ENCODE measurements around the gene ALDOB. TPM values are rescaled to one million over a fixed set of nuclear protein-coding genes. Genes with fewer than 3 reads are reported as not detected.

Gene ALDOB
- under 1 TPM in 1 of 2 donors, not detected in 1; 0.24 TPM for total RNA-seq
- long read RNA-seq, donor 1 = 0 reads
- long read RNA-seq, donor 2 = 0 reads

DNA sequence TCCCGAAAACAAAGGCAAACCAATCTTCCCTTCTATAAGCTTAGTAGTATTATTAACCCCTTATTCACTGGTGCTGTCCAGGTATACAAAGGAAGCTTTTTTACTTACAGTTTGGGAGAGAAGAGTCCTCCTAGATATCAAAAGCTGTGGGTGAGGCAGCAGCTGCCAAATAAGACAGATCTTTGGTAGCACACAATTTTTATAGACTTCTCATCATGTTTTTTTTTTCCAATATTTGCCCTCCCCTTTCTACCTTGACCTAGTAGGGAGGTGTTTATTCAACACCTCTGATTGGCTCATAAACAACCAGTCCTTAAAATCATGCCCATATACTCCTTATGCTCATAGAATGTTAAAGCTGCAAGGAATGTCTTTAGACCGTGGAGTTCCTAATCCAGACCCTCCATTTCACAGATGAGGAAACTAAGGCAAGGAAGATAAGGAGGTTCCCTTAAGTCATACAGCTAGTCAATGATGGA lies at the start of gene ALDOB:
Gene ALDOB, minus strand, starts transcription at position 174 of the 479 bp plus-strand sequence. CDS start 4,887 bp downstream, outside the sequence.
- no peak for DNase-seq (ENCODE audit: low spot score)
- intact Hi-C loops (cut with DNase I) = no loop called here

DNA sequence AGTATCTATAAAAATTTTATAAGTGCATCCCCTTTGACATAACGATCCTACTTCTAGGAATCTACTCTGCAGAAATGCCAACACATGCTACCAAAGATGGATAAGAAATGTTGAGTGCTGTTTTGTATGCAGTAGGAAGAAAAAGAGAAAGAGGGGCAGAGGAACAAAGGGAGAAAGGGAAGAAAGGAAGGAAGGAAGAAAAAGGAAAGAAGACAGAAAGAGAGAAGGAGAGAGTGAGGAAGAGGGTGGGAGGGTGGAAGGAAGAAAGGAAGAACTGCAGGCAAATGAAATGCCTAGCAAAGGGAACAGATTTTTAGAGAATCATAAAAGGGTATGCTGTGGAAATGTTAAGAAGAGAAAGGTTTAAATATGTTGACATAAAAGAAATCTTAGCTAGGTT lies 48.5 kb upstream of the ALDOB start:
- no peak for DNase-seq (ENCODE audit: low spot score)
- intact Hi-C loops (cut with DNase I) = no loop called here

DNA sequence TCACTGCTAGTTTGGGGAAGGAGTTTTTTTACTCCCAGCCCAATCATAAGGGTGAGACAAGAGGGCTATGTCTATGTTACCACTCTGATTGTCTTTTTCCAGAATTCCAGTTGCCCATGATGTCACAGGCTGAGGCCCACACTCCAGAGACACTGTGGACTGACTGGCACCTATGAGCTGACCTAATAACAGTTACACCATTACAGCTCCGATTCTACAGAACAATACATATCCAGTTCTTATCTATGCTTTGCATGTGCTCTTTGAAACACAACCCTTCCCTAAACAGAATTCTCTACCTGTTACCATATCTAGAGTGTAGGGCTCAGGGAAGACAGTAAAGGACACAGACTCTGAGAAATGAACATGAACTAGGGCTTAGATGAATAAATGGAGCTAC lies 45.7 kb upstream of the ALDOB start:
- DNase-seq (ENCODE audit: low spot score) = no peak
- intact Hi-C loops (cut with DNase I) = no loop called here

DNA sequence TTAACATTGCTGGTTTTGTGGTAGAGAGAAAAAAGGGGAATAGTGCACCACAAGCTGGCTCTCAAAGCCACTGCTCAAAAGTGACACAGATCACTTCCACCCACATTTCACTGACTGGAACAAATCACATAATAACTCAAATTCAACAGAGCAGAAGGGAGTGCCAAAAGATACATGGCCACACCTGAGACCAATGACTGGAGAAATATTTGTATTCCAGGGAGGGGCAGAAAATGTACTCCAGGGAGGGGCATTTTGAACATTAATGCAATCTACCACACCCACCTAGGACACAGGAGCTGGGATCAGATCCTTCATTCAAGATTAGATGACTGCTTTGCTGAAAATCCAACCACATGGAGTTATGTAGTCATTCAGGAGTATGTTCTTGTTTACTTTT lies 44.8 kb upstream of the ALDOB start:
- no peak for DNase-seq (ENCODE audit: low spot score)
- intact Hi-C loops (cut with DNase I) = no loop called here

DNA sequence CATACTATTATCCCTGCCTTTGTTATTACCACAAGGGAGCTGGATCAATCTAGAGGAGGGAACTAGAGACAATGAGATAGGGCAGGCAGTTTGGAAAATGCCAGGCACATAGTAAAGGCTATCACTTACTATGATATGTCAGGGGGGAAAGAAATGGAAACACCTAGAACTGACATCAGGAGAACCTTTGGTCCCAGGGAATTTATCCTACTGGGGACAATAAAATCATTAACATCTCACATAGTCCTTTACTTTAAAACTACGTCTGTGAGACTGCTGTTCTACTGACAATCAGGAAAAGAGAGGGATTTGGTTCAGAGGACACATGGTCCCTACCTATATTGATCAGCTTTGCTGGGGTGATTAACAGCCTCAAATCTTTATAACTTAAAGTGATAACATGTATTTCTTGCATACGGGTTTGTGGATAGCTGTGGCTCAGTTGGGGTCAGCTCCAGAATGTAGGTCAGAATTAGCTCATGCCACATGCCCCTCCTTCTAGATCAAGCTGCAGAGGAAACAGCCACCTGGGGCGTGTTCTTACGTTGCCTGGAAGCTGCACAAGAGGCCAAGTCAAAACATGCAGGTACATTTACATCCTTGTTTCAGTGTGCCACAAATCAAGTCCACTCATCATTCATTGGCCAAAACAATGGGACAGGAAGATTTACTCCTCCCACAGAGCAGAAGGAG lies 43.9 kb upstream of the ALDOB start:
- no peak for DNase-seq (ENCODE audit: low spot score)
- intact Hi-C loops (cut with DNase I) = no loop called here

DNA sequence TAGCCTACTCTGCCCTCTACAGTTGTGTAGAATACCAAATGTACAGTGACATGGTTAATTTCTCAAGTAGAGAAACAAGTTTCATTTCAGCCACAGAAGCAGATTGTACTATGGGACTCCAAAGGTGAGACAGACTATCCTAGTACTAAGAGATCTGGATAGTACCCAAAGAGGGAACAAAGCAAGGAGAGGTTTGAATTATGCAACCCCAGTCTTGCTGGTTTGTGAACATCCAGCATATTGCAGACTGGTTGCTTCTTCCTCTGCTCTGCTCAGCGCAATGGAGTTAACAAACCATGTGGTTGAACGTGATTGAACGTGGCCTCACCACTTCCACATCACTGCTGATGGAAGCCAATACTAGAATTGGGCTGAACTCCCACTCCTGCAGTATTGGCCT lies 43.3 kb upstream of the ALDOB start:
- intact Hi-C loops (cut with DNase I) = no loop called here
- DNase-seq (ENCODE audit: low spot score) = no peak

DNA sequence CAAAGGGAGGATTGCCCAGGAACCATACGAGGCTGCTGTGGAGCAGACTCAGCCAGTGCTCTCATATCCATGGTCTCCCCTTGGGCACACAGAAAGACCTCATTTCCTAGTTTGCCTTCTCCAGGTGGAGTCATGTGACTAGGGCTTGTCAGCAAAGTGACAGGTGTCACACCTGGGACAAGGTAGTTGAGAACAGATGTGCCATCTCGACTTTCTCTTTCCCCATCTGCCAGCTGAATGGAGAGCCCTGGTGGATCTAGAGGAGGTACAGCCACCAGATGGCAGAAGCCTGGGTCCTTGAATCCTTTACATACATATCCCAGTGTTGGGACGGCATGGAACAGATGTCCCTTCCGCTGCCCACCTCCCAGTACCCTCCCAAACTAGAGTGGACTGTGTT lies 42.9 kb upstream of the ALDOB start:
- intact Hi-C loops (cut with DNase I) = no loop called here
- DNase-seq (ENCODE audit: low spot score) = no peak

DNA sequence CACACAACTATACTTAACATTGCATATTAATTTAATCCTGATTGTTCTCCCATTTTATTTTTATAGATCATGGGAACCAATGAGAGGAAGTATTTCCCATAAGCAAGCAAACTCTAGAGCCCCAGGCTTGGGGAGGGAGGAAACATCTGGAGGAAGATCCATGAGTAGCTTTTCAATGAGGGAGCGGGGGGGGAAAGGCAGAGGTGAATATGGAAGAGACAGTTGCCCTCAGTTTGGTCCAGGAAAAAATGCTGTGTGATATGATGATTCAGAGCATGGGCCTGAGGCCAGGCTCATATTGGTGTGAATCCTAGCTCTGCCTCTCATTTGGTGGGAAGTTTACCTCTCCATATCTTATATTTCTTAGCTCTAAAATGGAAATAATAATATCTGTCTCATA lies 42.2 kb upstream of the ALDOB start:
- DNase-seq (ENCODE audit: low spot score) = no peak
- intact Hi-C loops (cut with DNase I) = no loop called here

DNA sequence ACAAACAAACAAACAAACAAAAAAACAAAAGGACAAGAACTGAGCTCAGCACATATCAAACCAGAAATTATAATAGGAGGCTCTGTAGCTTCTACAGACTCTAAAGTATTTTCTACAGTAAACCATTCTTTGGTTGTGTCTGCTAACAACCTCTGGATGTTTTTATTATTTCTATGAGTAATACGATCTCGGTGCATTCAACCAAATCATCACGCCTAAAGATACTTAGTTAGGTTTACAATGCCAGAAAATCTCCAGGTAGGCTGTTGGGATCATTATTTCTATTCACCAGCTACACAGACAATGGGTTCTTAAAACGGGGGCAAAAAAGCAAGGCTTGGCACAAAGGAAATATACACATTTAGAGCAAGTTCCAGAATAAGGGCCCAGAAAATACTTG lies 41.6 kb upstream of the ALDOB start:
- intact Hi-C loops (cut with DNase I) = no loop called here
- no peak for DNase-seq (ENCODE audit: low spot score)

DNA sequence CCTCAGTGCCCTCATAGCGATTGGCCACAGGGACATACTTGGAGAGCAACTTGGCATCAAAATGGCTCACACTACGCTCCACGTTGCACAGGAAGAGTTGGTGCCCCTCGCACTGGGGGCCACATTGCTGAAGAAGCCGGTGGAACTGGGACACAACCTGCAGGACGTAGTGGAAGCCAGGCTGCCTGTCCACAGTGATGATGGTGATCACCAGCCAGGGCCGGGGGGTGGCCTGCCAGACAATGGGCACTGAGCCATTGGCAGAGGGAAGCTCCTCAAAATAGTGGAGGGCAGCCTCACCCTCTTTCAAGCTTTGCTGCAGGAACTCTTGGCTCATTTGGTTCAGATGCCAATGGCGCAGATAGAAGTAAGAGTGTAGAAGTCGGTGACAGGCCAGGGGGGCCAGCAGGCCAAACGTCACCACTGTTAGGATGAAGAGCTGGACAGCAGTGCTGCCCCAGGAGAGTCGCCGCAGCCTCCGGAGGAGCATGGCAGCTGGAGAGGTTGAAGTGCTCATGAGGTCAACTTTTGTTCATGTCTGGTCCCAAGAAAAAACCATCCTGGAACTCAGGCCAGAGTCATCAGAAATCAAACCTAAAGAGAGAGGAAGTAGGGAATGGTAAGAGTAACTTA lies 41.1 kb upstream of the ALDOB start:
- DNase-seq (ENCODE audit: low spot score) = no peak
- intact Hi-C loops (cut with DNase I) = no loop called here

DNA sequence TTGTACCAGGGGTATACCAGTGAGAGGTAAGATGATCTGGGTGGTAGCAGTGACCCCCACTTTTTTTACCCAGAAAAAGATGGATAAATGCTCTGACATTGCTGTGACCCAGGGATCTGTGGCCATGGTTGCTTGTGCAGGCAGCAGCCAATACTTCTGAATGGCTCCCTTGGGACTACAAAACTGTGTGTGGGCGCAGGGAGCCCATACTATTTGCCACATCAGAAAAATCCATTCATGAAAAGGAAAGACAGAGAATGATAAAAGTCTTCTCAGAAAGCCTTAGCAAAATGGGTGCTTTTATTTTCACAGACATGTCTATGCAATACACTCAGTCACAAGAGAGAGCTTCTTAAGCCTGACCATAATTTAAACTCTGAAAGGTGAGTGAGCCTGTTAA lies 37.3 kb upstream of the ALDOB start:
- intact Hi-C loops (cut with DNase I) = no loop called here
- no peak for DNase-seq (ENCODE audit: low spot score)

DNA sequence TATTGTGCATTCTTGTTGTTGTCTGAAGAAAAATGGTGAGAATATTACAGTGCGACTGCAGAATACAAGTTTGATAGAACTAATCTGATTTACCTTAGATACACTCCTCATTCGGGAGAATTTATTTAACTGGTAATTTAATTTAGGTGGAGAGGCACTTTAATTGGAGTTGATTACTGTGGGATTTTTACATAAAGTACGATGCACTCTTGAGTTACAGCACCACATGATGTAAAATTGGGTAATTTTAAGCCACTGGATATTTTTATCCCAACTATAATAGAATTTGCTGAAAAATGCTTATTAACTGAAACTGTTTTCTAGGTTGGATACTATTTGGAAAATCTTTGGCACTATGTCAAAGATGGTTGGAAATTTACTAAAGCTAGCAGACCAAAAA lies 35.4 kb upstream of the ALDOB start:
- intact Hi-C loops (cut with DNase I) = no loop called here

DNA sequence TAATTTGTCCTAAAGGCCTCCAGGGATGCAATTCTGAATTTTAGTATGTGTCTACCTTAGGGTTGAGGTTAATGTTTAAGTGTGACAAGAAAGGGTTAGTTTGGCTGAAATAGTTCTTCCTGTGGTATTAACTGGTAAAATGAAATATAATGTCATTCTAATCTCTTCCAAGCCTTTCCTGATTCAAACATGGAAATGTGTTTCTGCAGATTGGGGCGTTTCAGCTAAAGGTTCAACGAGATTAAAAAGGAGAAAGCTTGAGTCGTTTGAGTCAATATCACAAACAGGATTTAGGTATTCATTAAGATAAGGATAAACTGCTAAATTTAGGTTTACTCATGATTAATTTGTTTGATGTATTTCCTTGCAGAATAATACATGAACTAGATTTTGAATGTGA lies 34.4 kb upstream of the ALDOB start:
- DNase-seq (ENCODE audit: low spot score) = no peak
- intact Hi-C loops (cut with DNase I) = no loop called here

More for the DNA sequence above, 35.4 kb upstream of the ALDOB start:
- DNase-seq (ENCODE audit: low spot score) = no peak

DNA sequence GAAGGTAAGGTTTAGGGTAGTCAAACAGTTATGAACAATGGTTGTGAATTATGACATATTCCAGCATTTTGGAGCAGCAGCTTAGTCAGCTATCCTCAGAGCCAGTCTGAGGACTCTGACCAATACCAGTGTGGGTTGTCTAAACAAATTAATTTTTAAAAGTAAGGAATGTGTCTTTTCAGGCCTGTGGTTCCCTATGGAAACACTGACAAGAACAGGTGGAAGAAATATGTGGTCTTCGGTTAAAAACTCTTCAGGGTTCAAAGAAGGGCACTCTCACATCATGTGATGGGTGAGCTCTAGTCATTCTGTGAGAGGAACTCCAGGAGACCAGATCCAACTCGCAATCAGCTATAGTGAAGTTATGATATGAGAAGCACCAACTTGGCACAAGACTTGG lies 33.5 kb upstream of the ALDOB start:
- DNase-seq (ENCODE audit: low spot score) = no peak
- intact Hi-C loops (cut with DNase I) = no loop called here

DNA sequence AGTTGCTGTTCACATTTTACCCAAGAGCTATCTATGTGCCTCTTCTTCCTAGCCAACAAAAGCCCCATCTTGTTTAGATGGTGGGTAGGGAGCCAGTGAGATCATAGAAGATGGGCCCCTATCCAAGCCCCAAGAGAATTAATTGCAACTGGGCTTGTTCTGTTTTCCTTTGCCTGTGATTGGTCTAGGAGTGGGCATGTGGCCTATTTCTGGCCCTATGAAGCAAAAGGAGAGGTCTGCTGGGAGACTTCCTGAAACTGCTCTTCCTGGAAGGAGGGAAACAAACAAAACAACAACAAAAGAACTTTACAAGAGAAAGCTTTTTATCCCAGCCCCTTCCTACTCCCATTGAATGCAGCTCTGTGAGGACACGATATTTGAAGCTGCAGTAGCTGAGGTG lies 32.5 kb upstream of the ALDOB start:
- DNase-seq (ENCODE audit: low spot score) = no peak
- intact Hi-C loops (cut with DNase I) = no loop called here

DNA sequence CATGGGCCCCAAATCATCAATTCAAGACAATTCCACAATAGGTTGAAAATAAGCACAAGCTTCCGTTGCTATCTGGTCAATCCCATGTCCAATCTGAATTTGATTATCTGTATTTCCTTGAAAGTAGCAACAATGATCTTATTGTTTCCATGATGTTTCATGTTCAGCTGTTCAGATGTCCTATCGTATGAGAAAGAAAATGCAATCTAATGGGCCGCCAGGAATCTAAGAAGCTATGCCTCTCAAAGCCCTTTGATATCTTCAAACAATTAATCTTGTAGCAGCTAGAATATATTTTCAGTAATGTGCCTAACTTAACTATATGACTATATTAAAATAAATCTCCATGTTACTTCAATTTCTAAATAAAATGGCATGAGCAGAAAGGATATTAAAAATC lies 32.1 kb upstream of the ALDOB start:
- intact Hi-C loops (cut with DNase I) = no loop called here

DNA sequence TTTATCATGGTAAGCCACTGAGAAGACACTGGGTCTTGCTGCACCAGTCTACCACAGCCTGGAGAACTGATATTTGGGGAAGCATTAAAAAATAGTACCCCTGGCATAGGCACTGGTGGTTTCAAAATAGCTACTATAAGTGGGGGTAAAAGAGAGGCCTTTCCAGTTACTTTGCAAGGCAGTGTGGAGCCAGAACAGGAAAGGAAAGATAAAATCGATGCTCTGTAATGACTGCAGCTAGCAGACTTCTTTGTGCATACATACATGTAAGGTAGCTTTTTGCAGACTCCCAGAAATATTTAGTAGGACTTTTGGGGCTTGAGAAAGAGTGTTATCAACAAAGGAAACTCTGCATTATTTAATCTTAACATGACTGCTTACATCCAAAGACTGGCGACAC lies 31.3 kb upstream of the ALDOB start:
- no peak for DNase-seq (ENCODE audit: low spot score)
- intact Hi-C loops (cut with DNase I) = no loop called here

More for the DNA sequence above, 32.1 kb upstream of the ALDOB start:
- no peak for DNase-seq (ENCODE audit: low spot score)

DNA sequence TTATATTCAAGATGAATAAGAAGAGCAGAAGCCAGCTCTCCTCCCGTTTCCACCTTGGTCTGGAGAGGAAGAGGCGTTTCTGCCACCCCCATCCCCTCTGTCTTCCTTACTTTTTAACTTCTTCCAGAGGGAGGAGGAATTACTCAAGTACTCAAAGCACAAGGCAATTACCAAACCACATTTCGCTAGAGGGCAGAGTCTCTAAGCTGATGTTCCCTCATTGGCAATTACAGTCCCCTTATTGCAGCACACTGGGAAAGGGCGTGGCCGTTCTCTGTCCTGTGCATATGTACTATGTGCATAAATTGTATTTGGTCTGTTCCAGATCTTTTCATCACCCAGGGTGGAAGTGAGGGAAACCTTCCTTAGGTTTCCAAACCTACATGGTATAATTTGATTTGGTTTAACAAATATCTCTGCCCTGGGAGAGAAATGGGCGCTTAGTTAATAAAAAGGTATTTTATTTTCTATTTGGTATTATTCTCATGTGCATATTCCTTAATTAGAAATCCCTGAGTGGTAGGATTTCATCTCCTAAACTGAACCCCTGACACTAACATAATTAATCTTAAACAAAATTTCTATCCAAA lies 29.8 kb upstream of the ALDOB start:
- intact Hi-C loops (cut with DNase I) = no loop called here
- DNase-seq (ENCODE audit: low spot score) = no peak

DNA sequence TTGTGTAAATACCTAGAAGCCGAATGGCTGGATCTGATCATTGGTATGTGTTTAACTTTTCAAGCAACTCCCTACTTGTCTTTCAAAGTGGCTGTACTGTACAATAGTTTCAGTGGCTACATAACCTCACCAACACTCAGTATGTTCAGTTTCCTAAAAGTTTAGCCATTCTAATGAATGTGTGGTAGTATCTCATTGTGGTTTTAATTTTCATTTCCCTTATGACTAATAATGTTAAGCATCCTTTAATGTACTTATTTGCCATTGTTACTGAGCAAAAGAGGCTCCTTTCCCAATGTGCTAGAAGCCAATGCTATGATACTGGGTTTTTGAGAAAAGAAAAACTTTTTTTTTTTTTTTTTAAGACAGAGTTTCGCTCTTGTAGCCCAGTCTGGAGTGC lies 27.8 kb upstream of the ALDOB start:
- intact Hi-C loops (cut with DNase I) = no loop called here
- DNase-seq (ENCODE audit: low spot score) = no peak

DNA sequence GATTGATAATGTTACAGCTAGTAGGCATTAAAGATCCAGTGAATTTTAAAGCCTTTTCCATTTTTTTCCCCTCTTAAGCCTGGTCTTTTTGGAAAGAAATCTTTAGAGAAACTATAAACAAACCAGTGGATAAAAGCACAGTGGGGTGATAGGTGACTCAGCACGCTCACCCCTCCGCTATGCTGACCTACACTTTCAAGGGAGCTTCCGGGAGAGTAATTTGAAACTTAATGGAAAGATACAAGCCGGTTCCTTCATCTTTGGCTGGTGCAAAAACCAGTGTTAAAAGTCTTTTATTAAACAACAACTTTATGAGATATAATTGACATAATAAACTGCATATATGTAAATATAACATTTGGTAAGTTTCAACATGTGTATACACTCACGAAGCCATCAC lies 27.0 kb upstream of the ALDOB start:
- intact Hi-C loops (cut with DNase I) = no loop called here
- DNase-seq (ENCODE audit: low spot score) = no peak

DNA sequence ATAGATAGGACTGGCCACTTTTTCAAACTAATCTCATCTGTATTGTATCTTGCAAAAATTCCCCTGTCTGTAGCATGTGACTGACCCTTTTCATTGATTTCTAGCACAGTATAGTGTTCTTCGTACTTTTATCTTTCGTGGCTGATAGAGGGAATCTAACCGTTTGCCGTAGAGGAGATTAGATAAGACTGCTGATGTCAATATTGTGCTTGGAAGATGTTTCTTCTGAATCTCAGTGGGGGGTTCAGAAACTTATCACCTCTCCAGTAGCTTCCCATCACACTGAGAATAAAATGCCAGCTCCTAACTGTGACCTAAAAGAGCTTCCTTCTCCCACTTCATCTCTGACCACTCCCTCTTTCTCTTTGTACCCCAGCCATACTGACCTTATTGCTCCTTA lies 25.4 kb upstream of the ALDOB start:
- no peak for DNase-seq (ENCODE audit: low spot score)
- intact Hi-C loops (cut with DNase I) = no loop called here
